OCI-LY1 (cell line): ENCODE data around the gene BLID.

Experiments used
- H2AFZ ChIP-seq: fragments of 200-600 bp; sonication (generic), shearing (Covaris generic); 2 replicates; pipeline ENCODE4 v1.6.0; 2014; ENCODE audit warnings: antibody characterized with exemption, mild to moderate bottlenecking, low read length
- H3F3A ChIP-seq: fragments of 200-600 bp; sonication (generic), shearing (Covaris generic); 2 replicates; pipeline ENCODE4 v1.6.0; 2014; ENCODE audit warnings: mild to moderate bottlenecking, antibody characterized with exemption, low read length, moderate library complexity; ENCODE audit not compliant: insufficient read depth
- H3K27ac ChIP-seq: fragments of 200-600 bp; sonication (generic); 2 replicates; pipeline ENCODE4 v1.5.1; 2014; ENCODE audit warnings: low read length, mixed run types, mild to moderate bottlenecking, low read depth; ENCODE audit not compliant: poor library complexity, severe bottlenecking
- H3K27me3 ChIP-seq: fragments of 200-600 bp; sonication (generic); 2 replicates; pipeline ENCODE4 v1.6.0; 2014; ENCODE audit warnings: antibody characterized with exemption, mild to moderate bottlenecking, low read length, moderate library complexity; ENCODE audit not compliant: insufficient read depth
- H3K36me3 ChIP-seq: fragments of 200-600 bp; sonication (generic); 2 replicates; pipeline ENCODE4 v1.6.1; 2014; ENCODE audit warnings: mild to moderate bottlenecking, antibody characterized with exemption, low read length, moderate library complexity, mixed read lengths; ENCODE audit not compliant: insufficient read depth
- H3K4me1 ChIP-seq: fragments of 200-600 bp; sonication (generic); 2 replicates; pipeline ENCODE4 v1.5.1; 2014; ENCODE audit warnings: mild to moderate bottlenecking, low read length, moderate library complexity; ENCODE audit not compliant: insufficient read depth, severe bottlenecking
- H3K4me2 ChIP-seq: fragments of 200-600 bp; sonication (generic), shearing (Covaris generic); 2 replicates; pipeline ENCODE4 v1.6.1; 2014; ENCODE audit warnings: low read length
- H3K4me3 ChIP-seq: fragments of 200-600 bp; sonication (generic); 2 replicates; pipeline ENCODE4 v1.5.1; 2014; ENCODE audit warnings: low read length, low read depth, mild to moderate bottlenecking, mixed read lengths; ENCODE audit not compliant: poor library complexity, severe bottlenecking
- H3K79me2 ChIP-seq: fragments of 200-600 bp; shearing (Covaris generic); 2 replicates; pipeline ENCODE4 v1.6.1; 2016; ENCODE audit warnings: mixed run types, low read length, mixed read lengths; ENCODE audit not compliant: insufficient read depth
- H3K9ac ChIP-seq: fragments of 200-600 bp; sonication (generic), shearing (Covaris generic); 2 replicates; pipeline ENCODE4 v1.6.1; 2014; ENCODE audit warnings: mild to moderate bottlenecking, low read length, mixed read lengths
- H3K9me2 ChIP-seq: fragments of 200-600 bp; sonication (generic), shearing (Covaris generic); 2 replicates; pipeline ENCODE4 v1.6.1; 2014; ENCODE audit warnings: low read depth, mild to moderate bottlenecking, low read length, mixed read lengths
- H3K9me3 ChIP-seq: fragments of 200-600 bp; shearing (Covaris generic); 2 replicates; pipeline ENCODE4 v1.6.1; 2014; ENCODE audit warnings: low read length, mixed read lengths
- H4K20me1 ChIP-seq: fragments of 200-600 bp; sonication (generic), shearing (Covaris generic); 2 replicates; pipeline ENCODE4 v1.6.0; 2016; ENCODE audit warnings: mild to moderate bottlenecking, low read length; ENCODE audit not compliant: insufficient read depth
- CTCF ChIP-seq: fragments of 200-600 bp; sonication (generic), shearing (Covaris generic); IDR thresholded peaks from 2 replicates; pipeline ENCODE4 v1.5.1; 2017; ENCODE audit warnings: mild to moderate bottlenecking, antibody characterized with exemption, low read length, moderate library complexity, mixed read lengths
- EZH2 ChIP-seq: fragments of 200-600 bp; sonication (generic), shearing (Covaris generic); IDR thresholded peaks from 2 replicates; pipeline ENCODE4 v1.8.0; 2017; ENCODE audit warnings: borderline replicate concordance, mixed run types, mild to moderate bottlenecking, antibody characterized with exemption, low read length, moderate library complexity, mixed read lengths

The BLID gene

GRCh38 chr11:122108192-122108799, 7.7 kb downstream of the BLID start:
- Histone ChIP-seq H3K4me3 (no peak overlapping the region), H3K4me1 (no peaks in the 10 kb centered on the region), H3K79me2 (no peaks in the 10 kb centered on the region), H3K36me3 (no peaks in the 10 kb centered on the region), H3K9ac (no peak overlapping the region), H3K9me3 (no peaks in the 10 kb centered on the region), H2AFZ (no peak overlapping the region), H3K27ac (no peak overlapping the region), H3K4me2 (no peak overlapping the region), H3K27me3 (no peaks in the 10 kb centered on the region), H3K9me2 (no peaks in the 10 kb centered on the region), H4K20me1 (no peaks in the 10 kb centered on the region), H3F3A (no peaks in the 10 kb centered on the region)
- TF ChIP-seq CTCF (peak; percentile 52), EZH2 (no peak)

GRCh38 chr11:122107566-122107965, 8.4 kb downstream of the BLID start:
- Histone ChIP-seq H2AFZ (no peak overlapping the region), H3F3A (no peaks in the 10 kb centered on the region), H3K79me2 (no peaks in the 10 kb centered on the region), H3K4me3 (no peak overlapping the region), H3K27ac (no peak overlapping the region), H4K20me1 (no peaks in the 10 kb centered on the region), H3K27me3 (no peaks in the 10 kb centered on the region), H3K9me2 (no peaks in the 10 kb centered on the region), H3K36me3 (no peaks in the 10 kb centered on the region), H3K9me3 (no peaks in the 10 kb centered on the region), H3K9ac (no peak overlapping the region), H3K4me1 (no peaks in the 10 kb centered on the region), H3K4me2 (no peak overlapping the region)
- TF ChIP-seq EZH2 (no peak), CTCF (no peak)

GRCh38 chr11:122107045-122107444, 9.0 kb downstream of the BLID start:
- Histone ChIP-seq H3K4me2 (no peak overlapping the region), H3K79me2 (no peaks in the 10 kb centered on the region), H3F3A (no peaks in the 10 kb centered on the region), H3K9me3 (no peaks in the 10 kb centered on the region), H4K20me1 (no peaks in the 10 kb centered on the region), H3K27ac (no peak overlapping the region), H3K9ac (no peak overlapping the region), H3K4me3 (no peak overlapping the region), H3K27me3 (no peaks in the 10 kb centered on the region), H3K4me1 (no peaks in the 10 kb centered on the region), H3K9me2 (no peaks in the 10 kb centered on the region), H3K36me3 (no peaks in the 10 kb centered on the region), H2AFZ (no peak overlapping the region)
- no peak for TF ChIP-seq EZH2
- no peak for TF ChIP-seq CTCF
